HEK293 (cell line): ENCODE results near the gene CDC42SE1.

ENCODE experiments used
- BCL11A ChIP-seq: fragments of 450-650 bp; formaldehyde crosslinking; IDR thresholded peaks from 2 replicates; pipeline ENCODE4 v1.5.1; 2016; ENCODE audit warnings: low read depth, missing biosample characterization, missing genetic modification characterization
- BCL11B ChIP-seq: fragments of 450-650 bp; formaldehyde crosslinking; IDR thresholded peaks from 2 replicates; pipeline ENCODE4 v1.5.1; 2016; ENCODE audit warnings: low read depth, missing biosample characterization, missing genetic modification characterization
- GLI4 ChIP-seq: fragments of 450-650 bp; formaldehyde crosslinking; IDR thresholded peaks from 2 replicates; pipeline ENCODE4 v1.5.1; 2016; ENCODE audit warnings: missing biosample characterization, missing genetic modification characterization
- INSM2 ChIP-seq: fragments of 450-650 bp; formaldehyde crosslinking; IDR thresholded peaks from 2 replicates; pipeline ENCODE4 v1.5.1; 2016; ENCODE audit warnings: missing biosample characterization, missing genetic modification characterization
- KLF7 ChIP-seq: fragments of 450-650 bp; formaldehyde crosslinking; IDR thresholded peaks from 2 replicates; pipeline ENCODE4 v1.5.1; 2016; ENCODE audit warnings: missing biosample characterization, missing genetic modification characterization, borderline replicate concordance
- KLF8 ChIP-seq: fragments of 450-650 bp; formaldehyde crosslinking; IDR thresholded peaks from 2 replicates; pipeline ENCODE4 v1.5.1; 2016; ENCODE audit warnings: missing biosample characterization, missing genetic modification characterization
- MYNN ChIP-seq: fragments of 450-650 bp; formaldehyde crosslinking; IDR thresholded peaks from 2 replicates; pipeline ENCODE4 v1.5.1; 2016; ENCODE audit warnings: missing biosample characterization, missing genetic modification characterization, borderline replicate concordance
- PATZ1 ChIP-seq: fragments of 450-650 bp; formaldehyde crosslinking; IDR thresholded peaks from 2 replicates; pipeline ENCODE4 v1.5.1; 2016; ENCODE audit warnings: missing biosample characterization, missing genetic modification characterization
- PRDM2 ChIP-seq: fragments of 450-650 bp; formaldehyde crosslinking; IDR thresholded peaks from 2 replicates; pipeline ENCODE4 v1.5.1; 2016; ENCODE audit warnings: missing biosample characterization, missing genetic modification characterization, borderline replicate concordance
- SP2 ChIP-seq: fragments of 450-650 bp; formaldehyde crosslinking; IDR thresholded peaks from 2 replicates; pipeline ENCODE4 v1.5.1; 2016; ENCODE audit warnings: missing biosample characterization, missing genetic modification characterization
- TRIM28 ChIP-seq: IDR thresholded peaks from 2 replicates; pipeline ENCODE4 v1.6.1; 2011; ENCODE audit warnings: low read length, control low read depth, borderline replicate concordance
- ZBTB17 ChIP-seq: fragments of 450-650 bp; formaldehyde crosslinking; IDR thresholded peaks from 2 replicates; pipeline ENCODE4 v1.5.1; 2016; ENCODE audit warnings: missing biosample characterization, missing genetic modification characterization
- ZBTB26 ChIP-seq: fragments of 450-650 bp; formaldehyde crosslinking; optimal IDR thresholded peaks from 2 replicates; pipeline ENCODE3; 2016; ENCODE audit warnings: missing biosample characterization, mild to moderate bottlenecking, missing genetic modification characterization
- ZEB2 ChIP-seq: fragments of 450-650 bp; formaldehyde crosslinking; IDR thresholded peaks from 2 replicates; pipeline ENCODE4 v1.5.1; 2016; ENCODE audit warnings: missing biosample characterization, missing genetic modification characterization
- ZFHX2 ChIP-seq: fragments of 450-650 bp; formaldehyde crosslinking; conservative IDR thresholded peaks from 2 replicates; pipeline ENCODE4 v1.5.1; 2016; ENCODE audit warnings: missing biosample characterization, missing genetic modification characterization
- ZFP69B ChIP-seq: fragments of 450-650 bp; formaldehyde crosslinking; IDR thresholded peaks from 2 replicates; pipeline ENCODE4 v1.5.1; 2016; ENCODE audit warnings: missing biosample characterization, missing genetic modification characterization
- ZNF2 ChIP-seq: fragments of 450-650 bp; formaldehyde crosslinking; IDR thresholded peaks from 2 replicates; pipeline ENCODE4 v1.5.1; 2016; ENCODE audit warnings: missing biosample characterization, missing genetic modification characterization
- ZNF223 ChIP-seq: fragments of 450-650 bp; formaldehyde crosslinking; IDR thresholded peaks from 2 replicates; pipeline ENCODE4 v1.5.1; 2016; ENCODE audit warnings: missing biosample characterization, missing genetic modification characterization
- ZNF354C ChIP-seq: fragments of 450-650 bp; formaldehyde crosslinking; IDR thresholded peaks from 2 replicates; pipeline ENCODE4 v1.5.1; 2016; ENCODE audit warnings: missing biosample characterization, missing genetic modification characterization, low read depth, borderline replicate concordance
- ZNF398 ChIP-seq: fragments of 450-650 bp; formaldehyde crosslinking; IDR thresholded peaks from 2 replicates; pipeline ENCODE4 v1.5.1; 2017; ENCODE audit warnings: missing biosample characterization, missing genetic modification characterization
- ZNF426 ChIP-seq: fragments of 450-650 bp; formaldehyde crosslinking; IDR thresholded peaks from 2 replicates; pipeline ENCODE4 v1.5.1; 2017; ENCODE audit warnings: missing biosample characterization, missing genetic modification characterization, mild to moderate bottlenecking, inconsistent platforms, moderate library complexity
- ZNF501 ChIP-seq: fragments of 450-650 bp; formaldehyde crosslinking; IDR thresholded peaks from 2 replicates; pipeline ENCODE4 v1.5.1; 2016; ENCODE audit warnings: missing biosample characterization, missing genetic modification characterization
- ZNF561 ChIP-seq: fragments of 450-650 bp; IDR thresholded peaks from 2 replicates; pipeline ENCODE4 v1.5.1; 2018; ENCODE audit warnings: missing biosample characterization, missing genetic modification characterization, borderline replicate concordance
- ZNF660 ChIP-seq: fragments of 450-650 bp; IDR thresholded peaks from 2 replicates; pipeline ENCODE4 v1.5.1; 2018; ENCODE audit warnings: missing biosample characterization, mild to moderate bottlenecking, missing genetic modification characterization
- ZNF830 ChIP-seq: fragments of 450-650 bp; IDR thresholded peaks from 2 replicates; pipeline ENCODE4 v1.5.0; 2018; ENCODE audit warnings: missing biosample characterization, missing genetic modification characterization, low read depth, mild to moderate bottlenecking, moderate library complexity
- ZSCAN16 ChIP-seq: fragments of 450-650 bp; formaldehyde crosslinking; IDR thresholded peaks from 2 replicates; pipeline ENCODE4 v1.5.1; 2016; ENCODE audit warnings: missing biosample characterization, missing genetic modification characterization

CDC42SE1 gene

GRCh38 chr1:151059109-151060006, at the start of gene CDC42SE1 (continued):
- TF ChIP-seq ZNF398 (peak; percentile 82), ZNF501 (tag by site-specific recombination) (peak; percentile 84; the same call in 1 of the 2 replicates), PRDM2 (tag by site-specific recombination) (no peak), GLI4 (tag by site-specific recombination) (peak; percentile 65), ZNF223 (tag by site-specific recombination) (peak; percentile 78; the same call in 1 of the 2 replicates), KLF8 (tag by site-specific recombination) (peak; percentile 76; the same call in 1 of the 2 replicates), ZNF2 (tag by site-specific recombination) (peak; percentile 88; the same call in 1 of the 2 replicates), ZNF660 (peak; percentile 47; the same call in 1 of the 2 replicates), ZFP69B (tag by site-specific recombination) (peak; percentile 98), MYNN (tag by site-specific recombination) (no peak), ZEB2 (tag by site-specific recombination) (peak; percentile 91), SP2 (tag by site-specific recombination) (peak; percentile 76), BCL11A (0 out of 2 replicates have a peak, but pooled peaks have one; percentile 40), ZBTB17 (peak; percentile 44; the same call in 1 of the 2 replicates), BCL11B (tag by site-specific recombination) (0 out of 2 replicates have a peak, but pooled peaks have one; percentile 47), TRIM28 (0 out of 2 replicates have a peak, but pooled peaks have one; percentile 6), ZNF830 (tag by site-specific recombination) (no peak), ZNF354C (no peak), PATZ1 (tag by site-specific recombination) (peak; percentile 97), ZNF426 (tag by site-specific recombination) (no peak), ZNF561 (tag by site-specific recombination) (peak; percentile 81), ZFHX2 (peak; percentile 93), KLF7 (tag by site-specific recombination) (peak; percentile 42; the same call in 1 of the 2 replicates), ZSCAN16 (tag by site-specific recombination) (no peak), INSM2 (tag by site-specific recombination) (peak; percentile 51; the same call in 1 of the 2 replicates), ZBTB26 (tag by site-specific recombination) (peak; percentile 99)
